Karpas-422 (cell line): ENCODE measurements around the gene RUNX1. TPM values are rescaled to one million over a fixed set of nuclear protein-coding genes. Genes with fewer than 3 reads are reported as not detected.

Experiments
- DNase-seq: peaks from one replicate; pipeline ENCODE4 v3.0.0-alpha.2; 2015
- H2AFZ ChIP-seq: fragments of 200-600 bp; sonication (generic); 2 replicates; pipeline ENCODE4 v1.6.1; 2014; ENCODE audit warnings: antibody characterized with exemption, low read length, mixed read lengths
- H3K27ac ChIP-seq: fragments of 200-600 bp; sonication (generic); 2 replicates; pipeline ENCODE4 v1.5.1; 2014; ENCODE audit warnings: mild to moderate bottlenecking, low read length, moderate library complexity
- H3K27me3 ChIP-seq: fragments of 200-600 bp; sonication (generic); 2 replicates; pipeline ENCODE4 v1.6.1; 2014; ENCODE audit warnings: low read length, mixed read lengths
- H3K36me3 ChIP-seq: fragments of 200-600 bp; sonication (generic); 2 replicates; pipeline ENCODE4 v1.6.1; 2014; ENCODE audit warnings: low read length, mixed read lengths; ENCODE audit not compliant: insufficient read depth
- H3K4me1 ChIP-seq: fragments of 200-600 bp; sonication (generic); 2 replicates; pipeline ENCODE4 v1.6.1; 2014; ENCODE audit warnings: mild to moderate bottlenecking, low read length, mixed read lengths
- H3K4me2 ChIP-seq: fragments of 200-600 bp; sonication (generic); 2 replicates; pipeline ENCODE4 v1.6.1; 2014; ENCODE audit warnings: low read length, low read depth, mild to moderate bottlenecking; ENCODE audit not compliant: poor library complexity, severe bottlenecking
- H3K4me3 ChIP-seq: fragments of 200-600 bp; sonication (generic); 2 replicates; pipeline ENCODE4 v1.5.1; 2014; ENCODE audit warnings: mild to moderate bottlenecking, antibody characterized with exemption, low read length, mixed read lengths
- H3K79me2 ChIP-seq: fragments of 200-600 bp; sonication (generic); 2 replicates; pipeline ENCODE4 v1.6.1; 2014; ENCODE audit warnings: mild to moderate bottlenecking, low read length, mixed read lengths
- H3K9ac ChIP-seq: fragments of 200-600 bp; sonication (generic); 2 replicates; pipeline ENCODE4 v1.6.0; 2014; ENCODE audit warnings: low read length
- H3K9me2 ChIP-seq: fragments of 200-600 bp; sonication (generic), shearing (Covaris generic); replicated peaks from 2 replicates; pipeline ENCODE4 v1.6.0; 2014; ENCODE audit warnings: mild to moderate bottlenecking, low read length, moderate library complexity; ENCODE audit not compliant: insufficient read depth
- H3K9me3 ChIP-seq: fragments of 300-700, 200-600 bp; sonication (generic); 2 replicates; pipeline ENCODE4 v1.6.1; 2014; ENCODE audit warnings: low read length, mixed read lengths
- H4K20me1 ChIP-seq: fragments of 200-600 bp; sonication (generic); 2 replicates; pipeline ENCODE4 v1.6.1; 2014; ENCODE audit warnings: mild to moderate bottlenecking, antibody characterized with exemption, low read length, low read depth; ENCODE audit not compliant: insufficient read depth
- total RNA-seq: library from RNA; depleted of rRNA; stranded (reverse); fragments of >200 nt; shearing (Covaris generic); gene quantifications from 2 replicates; pipeline ENCODE4 v1.2.3, GENCODE V29; 2014; ENCODE audit warnings: low replicate concordance

The RUNX1 gene
- total RNA-seq, 1 experiment from 2014 or later, result 20.5 TPM

- H3K4me2 ChIP-seq, result no peak overlapping the region
- H3K79me2 ChIP-seq, result no peaks in the 10 kb centered on the region
Observed at GRCh38 chr21:34904526-34905217, 144.4 kb downstream of the RUNX1 start.

GRCh38 chr21:34900376-34900775 lies 148.7 kb downstream of the RUNX1 start:
- Histone ChIP-seq H3K27me3 (no peaks in the 10 kb centered on the region), H3K79me2 (no peaks in the 10 kb centered on the region), H3K27ac (no peak overlapping the region)

More at GRCh38 chr21:34904526-34905217, 144.4 kb downstream of the RUNX1 start:
- no peak overlapping the region for H3K9ac ChIP-seq
- no peak overlapping the region for H3K27ac ChIP-seq
- no peaks in the 10 kb centered on the region for H3K36me3 ChIP-seq
- H2AFZ ChIP-seq, result no peak overlapping the region
- no peak overlapping the region for H3K4me3 ChIP-seq
- no peaks in the 10 kb centered on the region for H3K27me3 ChIP-seq
- no peak for DNase-seq
- no peaks in the 10 kb centered on the region for H3K9me3 ChIP-seq
- H3K4me1 ChIP-seq, result peaks cover 10% of the 10 kb centered on the region
- H3K9me2 ChIP-seq, result no peaks in the 10 kb centered on the region
- peaks cover 24% of the 10 kb centered on the region; the same call in 1 of the 2 replicates for H4K20me1 ChIP-seq

DNA sequence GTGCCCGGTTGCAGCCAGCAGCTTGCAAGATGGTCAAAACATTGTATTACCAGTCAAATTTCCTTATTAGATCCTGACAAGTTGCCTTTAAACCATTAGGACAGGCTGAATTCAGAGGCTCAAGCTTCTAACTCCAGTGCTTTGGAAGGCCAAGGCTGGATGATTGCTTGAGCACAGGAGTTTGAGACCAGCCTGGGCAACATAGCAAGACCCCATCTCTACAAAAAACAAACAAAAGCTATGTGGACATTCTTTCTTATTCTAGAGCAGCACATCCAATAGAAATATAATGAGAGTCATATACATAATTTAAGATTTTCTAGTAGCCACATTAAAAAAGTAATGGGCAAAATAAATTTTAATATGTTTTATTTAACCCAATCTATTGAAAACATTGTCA lies 149.3 kb downstream of the RUNX1 start:
- Histone ChIP-seq H3K4me2 (no peak overlapping the region), H3K36me3 (no peaks in the 10 kb centered on the region), H3K27ac (no peak overlapping the region), H3K9me2 (no peaks in the 10 kb centered on the region), H3K27me3 (no peaks in the 10 kb centered on the region), H2AFZ (no peak overlapping the region), H3K9me3 (no peaks in the 10 kb centered on the region), H3K4me1 (no peaks in the 10 kb centered on the region), H4K20me1 (peaks cover 30% of the 10 kb centered on the region), H3K4me3 (no peak overlapping the region), H3K79me2 (no peaks in the 10 kb centered on the region), H3K9ac (no peak overlapping the region)
- DNase-seq, result no peak

More at GRCh38 chr21:34900376-34900775, 148.7 kb downstream of the RUNX1 start:
- no peaks in the 10 kb centered on the region for H3K36me3 ChIP-seq
- no peak overlapping the region for H3K9ac ChIP-seq
- H3K9me3 ChIP-seq, result no peaks in the 10 kb centered on the region
- H4K20me1 ChIP-seq, result peaks cover 25% of the 10 kb centered on the region; the same call in 1 of the 2 replicates
- H3K4me3 ChIP-seq, result no peak overlapping the region
- H3K9me2 ChIP-seq, result no peaks in the 10 kb centered on the region
- H2AFZ ChIP-seq, result no peak overlapping the region
- DNase-seq, result no peak
- no peak overlapping the region for H3K4me2 ChIP-seq
- H3K4me1 ChIP-seq, result no peaks in the 10 kb centered on the region

GRCh38 chr21:34899302-34899701 lies 149.8 kb downstream of the RUNX1 start:
- peaks cover 30% of the 10 kb centered on the region for H4K20me1 ChIP-seq
- H2AFZ ChIP-seq, result no peak overlapping the region
- DNase-seq, result no peak
- H3K27me3 ChIP-seq, result no peaks in the 10 kb centered on the region
- no peaks in the 10 kb centered on the region for H3K9me2 ChIP-seq
- H3K9ac ChIP-seq, result no peak overlapping the region
- H3K27ac ChIP-seq, result no peak overlapping the region
- H3K9me3 ChIP-seq, result no peaks in the 10 kb centered on the region
- H3K79me2 ChIP-seq, result no peaks in the 10 kb centered on the region
- no peak overlapping the region for H3K4me3 ChIP-seq
- no peak overlapping the region for H3K4me2 ChIP-seq
- H3K4me1 ChIP-seq, result no peaks in the 10 kb centered on the region
- no peaks in the 10 kb centered on the region for H3K36me3 ChIP-seq

DNA sequence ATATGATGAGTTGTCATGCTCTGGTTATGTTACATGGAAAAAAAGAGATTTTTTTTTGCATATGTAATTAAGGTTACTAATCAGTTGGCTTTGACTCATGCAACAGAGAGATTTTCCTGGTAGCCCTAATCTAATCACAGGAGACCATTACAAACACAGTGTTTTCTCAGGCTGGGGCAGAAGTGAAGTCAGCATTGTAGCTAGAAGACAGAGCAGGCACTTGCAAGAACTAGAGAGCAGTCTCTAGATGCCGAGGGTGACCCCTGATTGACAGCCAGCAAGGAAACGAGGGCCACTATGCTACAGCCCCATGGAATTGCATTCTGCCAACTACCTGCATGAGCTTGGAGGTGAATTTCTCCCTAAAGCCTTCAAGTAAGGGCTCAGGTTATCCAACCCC lies 151.3 kb downstream of the RUNX1 start:
- Histone ChIP-seq H3K9me2 (no peaks in the 10 kb centered on the region), H3K79me2 (no peaks in the 10 kb centered on the region), H3K4me3 (no peak overlapping the region), H4K20me1 (peaks cover 35% of the 10 kb centered on the region), H3K9ac (no peak overlapping the region), H3K4me2 (no peak overlapping the region), H3K27me3 (no peaks in the 10 kb centered on the region), H3K27ac (no peak overlapping the region), H3K4me1 (no peaks in the 10 kb centered on the region), H2AFZ (no peak overlapping the region), H3K9me3 (no peaks in the 10 kb centered on the region), H3K36me3 (no peaks in the 10 kb centered on the region)
- no peak for DNase-seq

DNA sequence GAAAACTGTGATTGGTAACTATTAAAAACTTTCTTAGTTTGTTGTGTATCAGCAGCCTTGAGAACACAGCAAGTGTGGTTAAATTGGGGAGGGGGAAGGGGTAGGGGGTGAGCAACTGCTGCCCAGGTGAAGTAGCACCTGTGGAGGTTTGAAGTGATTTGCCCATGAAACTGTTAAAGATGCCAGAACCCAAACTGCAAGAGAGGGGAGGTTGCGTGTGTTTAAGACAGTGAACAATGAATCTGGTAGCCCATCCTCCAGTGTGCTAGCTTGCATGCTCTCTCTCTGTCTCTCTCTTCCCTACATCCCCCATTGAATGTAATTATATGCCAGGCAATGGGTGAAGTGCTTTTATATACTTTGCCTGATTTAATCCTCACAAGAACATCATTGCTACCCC lies 154.7 kb downstream of the RUNX1 start:
- no peak for DNase-seq
- H3K4me2 ChIP-seq, result no peak overlapping the region
- no peaks in the 10 kb centered on the region for H3K79me2 ChIP-seq
- no peaks in the 10 kb centered on the region for H3K9me2 ChIP-seq
- H3K36me3 ChIP-seq, result no peaks in the 10 kb centered on the region
- no peaks in the 10 kb centered on the region for H3K27me3 ChIP-seq
- no peak overlapping the region for H3K9ac ChIP-seq
- H3K4me3 ChIP-seq, result no peak overlapping the region
- no peaks in the 10 kb centered on the region; the same call in 1 of the 2 replicates for H3K4me1 ChIP-seq
- peaks cover 22% of the 10 kb centered on the region for H4K20me1 ChIP-seq
- H2AFZ ChIP-seq, result no peak overlapping the region
- no peaks in the 10 kb centered on the region for H3K9me3 ChIP-seq
- H3K27ac ChIP-seq, result no peak overlapping the region

- Histone ChIP-seq H3K36me3 (no peaks in the 10 kb centered on the region), H3K27ac (no peak overlapping the region), H2AFZ (no peak overlapping the region), H3K4me1 (peaks cover 13% of the 10 kb centered on the region), H3K9me3 (no peaks in the 10 kb centered on the region), H3K9me2 (no peaks in the 10 kb centered on the region), H3K27me3 (no peaks in the 10 kb centered on the region), H3K4me2 (no peak overlapping the region), H4K20me1 (peaks cover 12% of the 10 kb centered on the region), H3K4me3 (no peak overlapping the region), H3K9ac (no peak overlapping the region), H3K79me2 (peaks cover 9% of the 10 kb centered on the region; the same call in 1 of the 2 replicates)
- no peak for DNase-seq
Observed at GRCh38 chr21:34892209-34892608, 156.9 kb downstream of the RUNX1 start.

DNA sequence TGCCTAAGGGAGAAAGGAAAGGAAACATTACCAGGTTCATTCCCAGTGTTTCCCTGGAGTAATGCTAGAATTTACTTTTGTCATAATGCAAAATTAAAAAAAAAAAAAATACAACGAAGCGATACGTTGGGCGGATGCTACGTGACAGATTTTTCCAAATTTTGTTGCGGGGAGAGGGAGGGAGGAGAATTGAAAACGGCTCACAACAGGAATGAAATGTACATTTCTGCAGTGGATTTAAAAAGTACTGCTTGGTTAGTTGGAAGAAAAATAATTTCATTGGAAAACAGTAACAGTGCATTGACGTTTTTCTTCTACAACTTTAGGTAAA lies 157.5 kb downstream of the RUNX1 start:
- no peaks in the 10 kb centered on the region for H3K9me2 ChIP-seq
- no peak overlapping the region for H3K9ac ChIP-seq
- H3K4me1 ChIP-seq, result peaks cover 15% of the 10 kb centered on the region

More for the DNA sequence above, 157.5 kb downstream of the RUNX1 start:
- H3K27me3 ChIP-seq, result no peaks in the 10 kb centered on the region
- no peaks in the 10 kb centered on the region for H3K36me3 ChIP-seq
- H4K20me1 ChIP-seq, result peaks cover 12% of the 10 kb centered on the region
- no peak overlapping the region for H2AFZ ChIP-seq
- no peaks in the 10 kb centered on the region for H3K9me3 ChIP-seq
- H3K4me3 ChIP-seq, result no peak overlapping the region
- no peak overlapping the region for H3K27ac ChIP-seq
- DNase-seq, result no peak
- no peak overlapping the region for H3K4me2 ChIP-seq
- H3K79me2 ChIP-seq, result peaks cover 10% of the 10 kb centered on the region
